H1 (cell line): ENCODE results near the gene PDPK1. TPM values are rescaled to one million over a fixed set of nuclear protein-coding genes. Genes with fewer than 3 reads are reported as not detected.

Source experiments
- POLR2A ChIP-seq, 2 experiments: IDR thresholded peaks; 1 replicate in 1 of 2; 2 replicates in 1 of 2; pipeline ENCODE4 v1.6.1; 2011; ENCODE audit warnings: low read depth in 2 of 2, low read length in 2 of 2, mild to moderate bottlenecking in 2 of 2; ENCODE audit errors: control extremely low read depth in 1 of 2
- polyA plus RNA-seq, 7 experiments: library from polyadenylated mRNA; depleted of rRNA in 3 of 7; stranded (reverse) in 5 of 7; unstranded in 2 of 7; fragments of >200 nt in 5 of 7; fragments of 200-250 nt in 2 of 7; gene quantifications; 1 replicate in 5 of 7; 2 replicates in 1 of 7; 4 replicates in 1 of 7; pipeline versions ENCODE4 v1.2.1 to v1.2.3, GENCODE V29; 2011 to 2013; ENCODE audit warnings: missing spikeins in 2 of 7, mixed read lengths in 2 of 7
- total RNA-seq: library from RNA; stranded (reverse); fragmentation: NEBNext Ultra II Directional; extraction: Animal tissue kit (Norgen Biotek cat#: 25700); gene quantifications from 2 replicates; pipeline ENCODE4 v1.2.1, GENCODE V29; 2021

Gene PDPK1
- total and polyA plus RNA-seq, 2 of the 8 experiments (the other 6 are each of a cell fraction or from before 2014, with no cell fraction given), result 17.1 to 27.8 TPM

DNA sequence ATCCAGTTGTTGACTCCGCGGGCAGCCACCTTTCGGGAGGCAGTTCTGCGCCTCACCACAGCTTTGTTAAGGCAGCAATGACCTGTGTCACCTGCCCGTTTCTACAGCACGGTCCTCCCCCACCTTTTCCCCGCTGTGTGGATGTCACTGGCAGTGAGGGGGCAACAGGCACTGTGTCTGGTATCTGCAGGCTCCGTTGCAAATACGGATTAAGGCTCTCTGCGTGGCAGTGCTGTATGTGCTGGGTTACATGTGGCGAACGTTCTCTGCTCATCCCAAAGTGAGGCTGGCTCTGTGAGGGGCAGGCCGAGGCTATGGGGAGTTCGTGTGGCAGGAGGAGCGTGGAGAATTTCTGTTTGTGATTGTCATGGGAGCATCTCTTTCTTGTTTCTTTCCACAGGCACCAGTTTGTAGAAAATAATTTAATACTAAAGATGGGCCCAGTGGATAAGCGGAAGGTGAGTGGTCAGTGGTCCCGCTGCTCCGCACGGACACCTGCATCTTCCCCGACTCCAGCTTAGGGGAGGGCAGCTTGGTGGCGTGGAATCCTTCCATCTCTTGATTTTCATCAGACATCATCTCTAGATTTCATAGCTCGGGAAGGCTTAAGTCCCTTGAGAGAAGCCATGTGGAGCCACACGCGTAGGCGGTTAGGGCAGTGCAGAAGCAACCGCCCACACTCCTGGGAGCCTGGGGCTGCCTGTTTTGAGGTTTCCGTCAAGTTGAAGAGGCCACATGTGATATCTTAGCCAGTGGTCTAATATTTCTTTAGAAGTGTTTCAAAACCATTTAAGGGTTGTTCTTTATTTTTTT, 57.8 kb downstream of the PDPK1 start (continued):
- no peak for TF ChIP-seq POLR2A (IDR thresholded peaks at IDR 0.05; ENCODE audit: control extremely low read depth in 1 of 2, low read depth in 2 of 2, low read length in 2 of 2)
